ENCODE measurements around the gene SMARCA4.
"Not testable (repeated sequence)": the region's sequence is repeated elsewhere in the genome, so short reads cannot be mapped to it uniquely, and the experiment has no call there.

SMARCA4 gene

DNA sequence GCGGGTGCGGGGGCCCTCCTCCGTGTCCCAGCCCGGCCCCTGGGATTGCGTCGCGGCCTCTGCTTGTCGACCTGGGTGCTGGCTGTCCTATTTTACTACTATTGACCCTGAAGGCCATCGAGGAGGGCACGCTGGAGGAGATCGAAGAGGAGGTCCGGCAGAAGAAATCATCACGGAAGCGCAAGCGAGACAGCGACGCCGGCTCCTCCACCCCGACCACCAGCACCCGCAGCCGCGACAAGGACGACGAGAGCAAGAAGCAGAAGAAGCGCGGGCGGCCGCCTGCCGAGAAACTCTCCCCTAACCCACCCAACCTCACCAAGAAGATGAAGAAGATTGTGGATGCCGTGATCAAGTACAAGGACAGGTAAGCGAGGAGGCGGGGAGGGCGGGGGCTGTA is 80.4 kb downstream of the SMARCA4 start:
- DNase-seq, result no peak

DNA sequence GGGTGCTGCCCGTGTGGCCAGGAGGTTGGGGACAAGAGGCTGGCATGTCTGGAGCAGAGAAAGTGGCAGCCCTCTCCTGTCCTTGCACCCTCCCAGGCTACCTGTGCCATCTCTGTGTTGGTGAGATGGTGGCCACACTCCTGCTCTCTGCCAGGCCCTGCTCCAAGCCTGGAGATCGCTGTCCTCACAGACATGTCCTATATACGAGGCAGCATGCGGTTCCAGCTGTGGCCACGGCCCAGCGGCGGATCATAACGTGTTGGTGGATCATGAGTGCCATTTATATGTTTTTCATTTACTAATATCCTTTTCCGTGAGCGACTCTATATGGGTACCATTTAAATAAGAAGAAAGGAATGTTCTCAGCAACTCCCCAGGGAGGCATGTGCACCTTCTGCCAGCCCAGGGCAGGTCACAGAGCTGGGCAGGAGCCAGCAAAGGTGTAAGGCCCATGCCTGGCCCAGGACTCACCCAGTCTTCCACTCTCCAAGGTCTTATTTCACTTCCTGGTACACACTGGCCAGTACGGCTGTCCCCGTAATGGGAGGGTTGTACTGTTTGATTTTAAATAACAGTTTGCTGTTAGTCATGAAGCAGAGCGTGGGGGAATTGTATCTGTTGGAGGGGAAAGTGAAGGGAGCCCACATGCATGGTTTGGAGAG is 81.3 kb downstream of the SMARCA4 start:
- no peak for DNase-seq

DNA sequence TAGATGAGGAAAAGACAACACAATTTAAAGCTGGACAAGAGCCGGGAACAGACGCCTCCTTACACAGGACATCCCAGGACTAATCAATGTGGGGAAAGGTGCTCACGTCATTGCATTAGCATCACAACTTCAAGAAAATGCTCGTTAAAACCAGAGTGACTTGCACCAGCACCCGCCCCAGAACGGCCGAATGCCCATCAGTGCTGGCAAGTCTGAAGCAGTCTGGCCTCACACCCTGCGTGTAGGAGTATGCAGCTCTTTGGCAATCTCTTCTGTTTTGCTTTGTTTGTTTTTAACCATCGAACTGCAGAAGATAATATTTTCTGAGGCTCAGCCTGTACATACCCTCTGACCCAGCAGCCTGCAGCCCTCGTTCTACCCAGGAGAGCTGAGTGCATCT is 83.6 kb downstream of the SMARCA4 start:
- no peak for DNase-seq

DNA sequence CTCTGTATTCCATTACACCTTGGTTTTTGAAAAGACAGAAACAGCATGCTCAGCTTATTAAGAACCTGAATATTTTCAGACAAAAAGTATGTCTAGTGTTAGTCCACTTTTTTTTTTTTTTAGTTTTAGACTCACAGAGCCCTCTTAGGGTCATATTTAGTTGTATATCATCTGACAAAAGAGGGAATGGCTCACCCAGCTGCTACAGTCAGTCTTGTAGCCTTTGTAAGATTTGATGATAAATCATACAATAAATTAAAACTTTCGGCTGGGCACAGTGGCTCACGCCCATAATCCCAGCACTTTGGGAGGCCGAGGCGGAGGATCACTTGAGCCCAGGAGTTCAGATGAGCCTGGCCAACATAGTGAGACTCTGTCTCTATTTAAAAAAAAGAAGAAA is 84.7 kb downstream of the SMARCA4 start:
- no peak for DNase-seq

DNA sequence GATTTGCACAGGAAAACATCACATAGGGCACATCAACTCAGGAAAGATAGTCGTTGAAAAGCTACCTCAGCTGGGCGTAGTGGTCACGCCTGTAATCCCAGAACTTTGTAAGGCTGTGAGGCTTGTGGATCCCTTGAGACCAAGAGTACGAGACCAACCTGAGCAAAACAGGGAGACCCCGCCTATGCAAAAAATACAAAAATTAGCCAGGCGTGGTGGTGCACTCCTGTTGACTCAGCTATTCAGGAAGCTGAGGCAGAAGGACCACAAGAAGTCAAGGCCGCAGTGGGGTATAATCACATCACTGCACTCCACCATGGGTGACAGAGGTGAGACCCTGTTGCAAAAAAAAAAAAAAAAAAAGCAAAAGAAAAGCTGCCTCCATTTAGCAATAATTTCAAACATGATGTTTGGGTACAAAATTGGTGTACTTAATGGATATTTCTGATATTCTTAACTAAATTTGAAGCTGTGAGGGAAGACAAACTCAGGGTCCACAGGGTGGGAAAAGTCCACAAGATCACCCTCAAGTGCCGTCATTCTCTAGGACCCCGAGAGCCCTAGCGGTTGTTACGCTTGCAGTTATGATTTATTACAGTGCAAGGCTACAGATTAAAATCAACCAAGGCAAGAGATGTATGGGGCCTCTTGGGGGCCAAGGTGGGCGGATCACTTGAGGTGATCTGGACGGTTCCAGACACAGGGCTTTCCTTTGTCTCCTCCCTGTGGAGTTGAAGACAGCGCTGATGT is 86.0 kb downstream of the SMARCA4 start:
- DNase-seq, result no peak

DNA sequence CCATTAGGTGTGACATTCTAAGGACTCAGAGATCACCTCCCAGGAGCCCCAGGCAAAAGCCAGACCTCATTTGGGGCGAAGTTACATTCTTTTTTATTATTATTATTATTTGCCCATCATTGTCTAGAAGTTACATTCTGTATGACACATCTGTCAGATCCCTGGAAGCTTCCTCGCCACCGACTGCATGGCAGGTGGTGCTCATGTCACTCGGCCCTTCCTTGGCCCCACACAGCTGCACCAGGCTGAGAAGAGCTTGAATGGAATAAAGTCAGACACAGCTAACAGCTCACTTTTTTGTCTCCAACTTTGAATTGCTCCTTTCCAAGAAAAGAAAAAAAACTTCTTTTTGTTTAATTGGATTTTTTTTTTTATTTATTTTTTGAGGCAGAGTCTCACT is 87.0 kb downstream of the SMARCA4 start:
- DNase-seq, result no peak

DNA sequence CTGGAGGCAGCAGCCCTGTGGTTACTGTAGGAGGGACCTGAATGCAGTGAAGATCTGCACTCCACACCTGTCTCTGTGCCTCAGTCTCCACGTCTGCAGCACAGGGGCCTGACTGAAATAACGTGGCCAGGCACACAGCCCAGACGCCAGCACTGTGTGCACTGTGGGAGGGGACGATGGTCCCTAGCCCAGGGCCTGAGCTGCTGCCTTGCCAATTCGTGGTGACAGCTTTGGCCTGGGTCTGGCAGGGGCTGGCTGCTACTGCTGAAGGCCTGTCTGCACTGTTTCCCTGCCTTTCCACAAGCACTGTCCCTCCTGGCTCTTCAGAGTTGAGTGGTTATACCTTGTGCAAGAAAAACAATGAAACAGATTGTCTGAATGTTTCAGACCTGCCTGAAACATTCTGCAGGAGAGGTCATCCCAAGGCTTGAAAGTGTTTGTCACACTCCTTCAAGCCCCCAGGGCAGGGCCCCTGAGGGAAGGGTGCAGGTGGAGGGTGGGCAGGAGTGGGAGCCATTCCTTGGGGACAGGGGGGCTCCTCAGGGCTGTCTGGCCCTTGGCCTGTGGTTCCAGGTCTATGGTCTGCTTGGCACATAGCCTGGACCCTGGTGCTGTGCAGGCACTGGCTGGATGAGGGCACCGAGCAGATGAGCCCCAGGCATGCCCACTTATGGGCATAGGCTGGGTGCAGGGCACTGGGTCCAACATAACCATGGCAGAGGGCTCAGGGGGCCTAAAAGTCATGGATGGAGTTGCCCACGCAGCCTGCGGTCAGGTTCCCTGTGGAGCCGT is 89.7 kb downstream of the SMARCA4 start:
- DNase-seq, result no peak

DNA sequence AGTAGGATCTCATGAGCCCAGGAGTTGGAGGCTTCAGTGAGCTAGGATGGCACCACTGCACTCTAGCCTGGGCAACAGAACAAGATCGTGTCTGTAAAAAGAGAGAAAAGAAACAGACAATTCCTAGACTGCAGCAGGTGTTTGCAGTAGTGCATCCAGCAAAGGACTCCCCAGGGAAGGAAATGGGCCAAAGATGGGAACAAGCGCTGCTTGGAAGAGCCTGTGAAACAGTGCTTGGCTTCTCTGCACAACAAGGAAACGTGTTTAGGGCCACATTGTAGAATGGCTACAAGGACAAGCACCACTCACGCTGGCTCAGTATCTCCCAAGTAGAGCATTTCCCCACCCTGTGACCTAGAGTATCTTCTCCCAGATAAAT is 93.0 kb downstream of the SMARCA4 start:
- DNase-seq, result no peak

DNA sequence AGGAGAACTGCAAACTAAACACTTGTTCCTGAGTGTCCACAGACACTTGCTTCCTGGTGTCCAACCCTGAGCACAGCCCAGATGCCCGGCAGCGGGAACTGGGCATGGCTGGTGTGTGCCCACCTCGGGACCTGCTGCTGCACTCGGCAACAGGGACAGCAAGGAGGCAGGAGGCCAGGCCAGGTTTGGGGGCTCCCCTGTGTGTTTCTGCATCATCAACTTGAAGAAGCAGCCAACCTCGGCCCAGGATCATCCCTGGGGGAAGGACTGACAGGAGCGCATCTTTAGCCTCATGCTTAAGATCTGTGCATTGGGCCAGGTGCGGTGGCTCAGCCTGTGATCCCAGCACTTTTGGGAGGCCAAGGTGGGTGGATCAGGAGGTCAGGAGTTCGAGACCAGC is 93.4 kb downstream of the SMARCA4 start:
- DNase-seq, result no peak

DNA sequence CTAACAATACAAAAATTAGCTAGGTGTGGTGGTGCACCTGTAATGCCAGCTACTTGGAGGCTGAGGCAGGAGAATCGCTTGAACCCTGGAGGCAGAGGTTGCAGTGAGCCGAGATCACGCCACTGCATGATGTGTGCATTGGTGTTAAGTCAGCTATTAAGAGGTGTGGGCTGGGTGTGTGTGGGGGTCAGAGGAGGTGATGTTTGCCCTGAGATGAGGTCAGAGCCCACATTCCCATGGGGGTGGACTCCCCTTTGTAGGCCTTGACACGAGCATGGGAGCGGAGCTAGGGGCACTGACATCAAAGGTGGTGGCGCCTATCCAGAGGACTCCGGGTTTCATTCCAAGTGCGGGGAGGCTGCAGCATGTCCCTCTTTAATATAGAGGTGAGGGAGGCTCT is 93.8 kb downstream of the SMARCA4 start:
- DNase-seq, result no peak

DNA sequence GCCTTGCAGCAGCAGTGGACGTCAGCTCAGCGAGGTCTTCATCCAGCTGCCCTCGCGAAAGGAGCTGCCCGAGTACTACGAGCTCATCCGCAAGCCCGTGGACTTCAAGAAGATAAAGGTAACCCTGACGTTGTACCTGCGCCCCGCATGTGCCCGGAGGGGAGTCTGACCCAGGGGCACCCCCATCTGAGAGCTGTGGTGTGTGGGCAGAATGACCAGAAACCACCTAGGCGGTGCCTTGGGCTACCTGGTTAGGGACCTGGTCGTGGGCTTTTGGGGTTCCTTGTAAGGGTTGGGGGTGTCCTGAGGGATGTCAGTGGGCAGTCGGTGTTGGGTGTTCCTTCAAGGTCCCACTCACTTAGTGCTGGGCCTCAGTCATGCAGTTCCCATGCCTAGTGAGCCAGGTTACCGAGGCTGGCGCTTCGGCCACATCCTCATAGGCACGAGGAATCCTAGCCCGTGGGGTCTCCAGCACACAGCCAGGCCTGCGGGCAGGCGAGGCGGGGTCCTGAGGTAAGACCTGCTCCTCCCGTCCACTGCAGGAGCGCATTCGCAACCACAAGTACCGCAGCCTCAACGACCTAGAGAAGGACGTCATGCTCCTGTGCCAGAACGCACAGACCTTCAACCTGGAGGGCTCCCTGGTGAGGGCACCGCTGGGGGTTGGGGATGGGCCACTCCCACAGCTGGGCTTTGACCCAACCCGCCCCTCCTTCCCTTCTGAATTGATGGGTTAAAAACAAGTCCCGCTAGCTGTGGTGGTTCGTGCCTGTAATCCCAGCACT is 97.6 kb downstream of the SMARCA4 start:
- DNase-seq, result no peak

DNA sequence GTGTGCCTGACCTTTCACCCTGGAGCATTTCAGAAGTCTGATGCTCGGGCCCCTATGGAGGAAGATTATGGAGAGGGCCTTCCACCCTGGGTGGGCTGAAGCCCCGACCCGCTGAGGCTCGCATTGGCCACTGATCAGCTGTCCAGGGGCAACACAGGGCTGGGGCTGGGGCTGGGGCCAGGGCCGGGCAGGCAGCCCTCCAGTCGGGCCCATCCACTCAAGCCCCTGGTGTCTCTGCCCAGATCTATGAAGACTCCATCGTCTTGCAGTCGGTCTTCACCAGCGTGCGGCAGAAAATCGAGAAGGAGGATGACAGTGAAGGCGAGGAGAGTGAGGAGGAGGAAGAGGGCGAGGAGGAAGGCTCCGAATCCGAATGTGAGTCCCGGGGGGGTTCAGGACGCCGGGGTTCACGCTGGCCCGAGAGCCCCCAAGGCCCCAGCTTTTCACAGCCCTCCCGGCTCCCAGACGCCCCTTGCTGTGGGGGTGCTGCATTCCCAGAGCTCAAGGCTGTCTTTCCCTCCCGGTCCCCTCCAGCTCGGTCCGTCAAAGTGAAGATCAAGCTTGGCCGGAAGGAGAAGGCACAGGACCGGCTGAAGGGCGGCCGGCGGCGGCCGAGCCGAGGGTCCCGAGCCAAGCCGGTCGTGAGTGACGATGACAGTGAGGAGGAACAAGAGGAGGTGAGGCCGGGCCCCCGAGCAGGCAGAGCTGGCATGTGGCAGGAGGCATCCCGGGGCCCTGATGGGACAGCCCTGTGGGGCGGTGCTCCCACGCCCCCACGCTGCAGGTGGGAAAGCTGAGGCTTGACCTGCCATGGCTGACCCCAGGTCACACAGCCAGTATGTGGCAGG is 98.9 kb downstream of the SMARCA4 start:
- DNase-seq, result no peak

DNA sequence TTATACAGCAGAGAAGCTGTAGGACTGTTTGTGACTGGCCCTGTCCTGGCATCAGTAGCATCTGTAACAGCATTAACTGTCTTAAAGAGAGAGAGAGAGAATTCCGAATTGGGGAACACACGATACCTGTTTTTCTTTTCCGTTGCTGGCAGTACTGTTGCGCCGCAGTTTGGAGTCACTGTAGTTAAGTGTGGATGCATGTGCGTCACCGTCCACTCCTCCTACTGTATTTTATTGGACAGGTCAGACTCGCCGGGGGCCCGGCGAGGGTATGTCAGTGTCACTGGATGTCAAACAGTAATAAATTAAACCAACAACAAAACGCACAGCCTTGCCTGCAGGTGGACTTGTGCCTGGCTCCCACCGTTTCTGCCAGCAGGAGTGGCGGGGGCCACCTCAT is 101.1 kb downstream of the SMARCA4 start:
- DNase-seq, result no peak

DNA sequence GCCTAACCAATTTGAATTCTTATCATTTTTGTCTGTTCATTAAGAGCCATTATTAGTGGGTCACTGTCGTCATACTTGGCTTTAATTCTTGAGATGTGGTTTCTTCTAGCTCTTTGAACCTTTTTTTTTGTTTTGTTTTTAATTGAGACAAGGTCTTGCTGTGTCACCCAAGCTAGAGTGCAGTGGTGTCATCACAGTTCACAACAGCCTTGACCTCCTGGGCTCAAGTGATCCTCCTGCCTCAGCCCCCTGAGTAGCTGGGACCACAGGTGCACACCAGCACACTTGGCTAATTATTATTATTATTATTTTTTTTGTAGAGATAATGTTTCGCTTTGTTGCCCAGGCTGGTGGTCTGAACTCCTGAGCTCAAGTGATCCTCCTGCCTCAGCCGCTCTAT is 102.6 kb downstream of the SMARCA4 start:
- DNase-seq, result no peak

DNA sequence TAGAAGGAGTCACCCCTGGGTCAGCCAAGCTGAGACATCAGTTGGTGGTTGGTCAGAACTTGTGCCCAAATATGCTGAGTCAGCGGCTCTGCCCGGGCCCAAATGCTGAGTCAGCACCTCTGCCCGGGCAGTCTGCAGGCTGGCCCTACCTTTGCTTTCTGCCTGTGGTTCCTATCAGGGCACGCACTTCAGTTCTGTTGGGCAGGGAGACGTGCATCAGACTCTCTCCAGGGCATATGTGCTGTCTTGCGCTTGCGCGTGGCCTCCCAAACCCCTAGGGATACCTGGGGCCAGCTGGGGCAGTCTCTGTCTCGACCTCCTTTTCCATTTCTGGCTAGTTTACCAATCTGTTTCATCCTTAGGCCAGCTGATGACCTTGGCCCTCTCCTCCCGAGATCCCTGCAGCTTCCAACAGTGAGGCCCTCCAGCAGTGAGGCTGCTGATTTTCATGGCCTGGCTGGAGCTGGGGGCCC is 104.0 kb downstream of the SMARCA4 start:
- DNase-seq, result no peak

DNA sequence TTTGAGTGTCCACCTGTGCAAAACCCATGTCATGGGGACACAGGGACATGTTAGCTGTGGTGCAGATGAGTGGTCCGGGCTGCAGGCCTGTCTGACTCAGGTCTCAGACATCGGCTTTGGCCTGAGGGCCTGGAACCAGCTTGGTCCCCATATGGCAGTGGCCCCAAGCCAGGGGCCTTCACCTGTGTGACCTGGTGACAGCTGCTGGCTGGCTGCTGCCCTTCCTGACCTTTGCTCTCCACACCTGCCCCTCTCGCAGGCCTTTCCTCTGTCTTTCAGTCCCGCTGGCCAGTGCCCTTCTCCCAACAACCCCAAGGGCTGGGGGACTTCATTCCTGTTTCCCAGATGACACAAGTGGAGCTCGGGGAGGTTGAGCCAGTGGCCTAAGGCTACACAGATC is 105.5 kb downstream of the SMARCA4 start:
- no peak for DNase-seq

DNA sequence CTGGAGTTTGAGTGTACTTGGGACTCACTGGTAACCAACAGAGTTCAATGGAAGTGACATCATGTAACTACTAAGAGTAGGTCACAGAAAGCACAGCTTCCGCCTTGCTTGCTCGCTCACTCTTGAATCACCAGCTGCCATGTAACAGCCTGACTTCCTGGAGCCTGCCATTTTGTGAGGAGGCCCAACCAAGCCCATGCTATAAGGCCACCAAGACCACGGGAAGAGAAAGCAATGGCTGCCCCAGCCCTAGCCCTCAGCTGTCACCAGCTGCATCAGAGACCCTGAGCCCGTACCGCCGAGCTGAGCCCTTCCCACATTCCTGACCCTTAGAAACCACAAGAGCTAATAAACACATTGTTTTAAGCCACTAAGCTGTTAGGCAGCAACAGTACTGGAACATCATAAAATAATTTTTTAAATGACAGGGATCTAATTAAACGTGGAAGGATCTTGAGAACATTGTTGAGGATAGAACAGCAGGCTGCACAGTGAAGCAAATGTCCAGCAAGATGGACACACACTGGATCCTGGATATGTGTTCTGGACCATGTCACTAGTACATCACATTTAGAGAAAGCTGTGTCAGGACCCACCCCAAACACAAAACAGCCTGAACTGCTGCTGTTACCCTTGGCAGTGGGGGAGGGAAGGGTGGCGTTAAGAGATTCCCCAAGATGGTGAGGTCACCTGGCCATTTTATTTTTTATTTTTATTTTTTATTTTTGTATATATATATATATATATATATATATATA is 106.7 kb downstream of the SMARCA4 start:
- no peak for DNase-seq

DNA sequence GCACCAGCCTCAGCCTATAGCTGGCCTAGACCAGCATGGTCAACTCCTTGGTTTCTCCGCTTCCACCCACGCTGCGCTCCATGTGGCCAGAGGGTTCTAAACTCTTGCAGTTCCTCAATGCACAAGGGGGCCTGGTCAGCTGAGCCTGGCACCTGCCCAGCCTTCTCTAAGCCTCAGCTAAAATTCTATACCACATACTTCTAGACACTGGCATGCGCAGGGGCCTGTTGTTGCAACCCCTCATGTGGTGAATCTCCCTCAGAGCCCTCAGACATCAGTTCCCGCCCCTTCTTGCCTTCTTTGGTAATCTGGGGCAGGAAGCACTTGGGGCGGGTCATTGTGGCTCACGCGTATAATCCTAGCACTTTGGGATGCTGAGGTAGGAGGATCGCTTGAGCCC is 108.7 kb downstream of the SMARCA4 start:
- no peak for DNase-seq

DNA sequence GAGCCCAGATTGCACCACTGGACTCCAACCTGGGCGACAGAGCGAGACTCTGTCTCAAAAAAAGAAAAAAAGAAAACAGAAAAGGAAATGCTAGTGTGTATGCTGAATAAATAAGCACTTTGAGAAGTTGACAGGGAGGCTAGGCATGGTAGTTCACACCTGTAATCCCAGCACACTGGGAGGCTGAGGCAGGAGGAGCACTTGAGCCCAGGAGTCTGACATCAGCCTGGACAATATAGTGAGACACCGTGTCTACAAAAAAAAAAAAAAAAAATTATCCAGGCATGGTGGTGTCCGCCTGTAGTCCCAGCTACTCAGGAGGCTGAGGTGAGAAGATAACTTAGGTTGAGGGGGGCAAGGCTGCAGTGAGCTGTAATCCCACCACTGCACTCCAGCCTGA is 109.3 kb downstream of the SMARCA4 start:
- no peak for DNase-seq

DNA sequence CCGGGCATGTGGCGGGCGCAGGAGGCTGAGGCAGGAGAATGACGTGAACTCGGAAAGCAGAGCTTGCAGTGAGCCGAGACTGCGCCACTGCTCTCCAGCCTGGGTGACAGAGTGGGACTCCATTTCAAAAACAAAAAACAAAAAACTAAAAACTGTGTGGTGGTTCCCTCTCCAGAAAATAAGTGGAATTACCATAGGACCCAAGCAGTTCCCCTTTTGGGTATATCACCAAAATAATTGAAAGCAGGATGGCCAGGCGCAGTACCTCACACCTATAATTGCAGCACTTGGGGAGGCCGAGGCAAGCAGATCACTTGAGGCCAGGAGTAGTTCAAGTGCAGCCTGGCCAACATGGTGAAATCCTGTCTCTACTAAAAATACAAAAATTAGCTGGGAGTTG is 112.7 kb downstream of the SMARCA4 start:
- no peak for DNase-seq

DNA sequence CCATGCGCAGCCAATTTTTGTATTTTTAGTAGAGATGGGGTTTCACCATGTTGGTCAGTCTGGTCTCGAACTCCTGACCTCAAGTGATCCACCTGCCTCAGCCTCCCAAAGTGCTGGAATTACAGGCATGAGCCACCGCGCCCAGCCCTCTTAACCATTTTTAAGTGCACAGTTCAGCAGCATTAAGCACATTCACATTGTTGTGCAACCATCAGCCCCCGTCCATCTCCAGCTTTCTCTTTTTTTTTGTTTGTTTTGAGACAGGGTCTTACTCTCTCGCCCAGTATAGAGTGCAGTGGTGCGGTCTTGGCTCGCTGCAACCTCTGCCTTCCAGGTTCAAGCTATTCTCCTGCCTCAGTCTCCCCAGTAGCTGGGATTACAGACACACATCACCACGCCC is 116.0 kb downstream of the SMARCA4 start:
- DNase-seq, result not testable (repeated sequence)
